ENCODE measurements around the gene OR5B2.

DNA sequence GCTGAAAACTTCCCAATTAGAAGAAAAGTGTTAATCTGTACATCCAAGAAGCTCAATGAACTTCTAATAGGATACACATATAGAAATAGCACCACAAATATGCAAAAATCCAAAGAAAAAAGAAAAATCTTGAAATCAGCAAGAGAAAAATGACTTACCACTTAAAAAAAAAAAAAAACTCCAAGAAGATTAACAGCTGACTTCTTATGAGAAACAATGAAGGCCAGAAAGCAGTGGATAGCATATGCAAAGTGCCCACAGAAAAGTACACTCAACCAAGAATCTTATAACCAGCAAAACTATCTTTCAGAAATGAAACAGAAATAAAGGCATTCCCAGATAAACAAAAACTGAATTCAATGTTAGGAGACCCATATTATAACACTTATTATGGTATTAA lies 44.0 kb upstream of the OR5B2 start:
- TF ChIP-seq REST (IDR thresholded peaks at IDR 0.05; ENCODE audit: insufficient read depth in 1 of 2, low read depth in 2 of 2, low read length in 2 of 2) (no peak), TAF1 (IDR thresholded peaks at IDR 0.05; ENCODE audit: borderline replicate concordance, insufficient read depth, low read length) (no peak), POLR2AphosphoS5 (IDR thresholded peaks at IDR 0.05; ENCODE audit: low read depth, low read length) (no peak)
